PC-3 (cell line): ENCODE results near the gene TMIGD1. TPM values are rescaled to one million over a fixed set of nuclear protein-coding genes. Genes with fewer than 3 reads are reported as not detected.

ENCODE experiments used
- ATAC-seq: fragments of 200-7000 bp; cut with Tn5 transposase; 2 replicates; pipeline ENCODE4 v1.9.1; 2020; ENCODE audit warnings: mild to moderate bottlenecking, moderate library complexity
- BruUV-seq: library from RNA; stranded (reverse); fragments of 400-500 nt; replicated peaks from 2 replicates; lab custom pipeline; 2021; lab: Mats Ljungman, UMichigan
- CTCF ChIA-PET: fragments of 300-600 bp; sonication (Branson Sonifier 250); formaldehyde crosslinking; loops from one replicate; lab custom pipeline; 2022; ENCODE audit warnings: antibody characterized with exemption; lab: Charles Lee
- POLR2A ChIA-PET: fragments of 300-600 bp; sonication (Branson Sonifier 250); formaldehyde crosslinking; loops from one replicate; lab custom pipeline; 2022; ENCODE audit warnings: antibody characterized with exemption; ENCODE audit not compliant: unreplicated experiment; lab: Charles Lee
- DNase-seq: peaks from one replicate; pipeline ENCODE4 v3.0.0-alpha.2; 2015
- H2AFZ ChIP-seq: fragments of 300-600 bp; sonication (generic); 2 replicates; pipeline ENCODE4 v1.6.0; 2016; ENCODE audit warnings: antibody characterized with exemption, low read length
- H3F3A ChIP-seq: fragments of 300-600 bp; sonication (generic); one replicate; pipeline ENCODE4 v1.6.0; 2017; ENCODE audit warnings: antibody characterized with exemption, low read length, control low read depth, mild to moderate bottlenecking; ENCODE audit not compliant: unreplicated experiment
- H3K27ac ChIP-seq: fragments of 300-600 bp; sonication (generic); 2 replicates; pipeline ENCODE4 v1.5.1; 2016; ENCODE audit warnings: mild to moderate bottlenecking, low read length
- H3K27me3 ChIP-seq: fragments of 300-600 bp; sonication (generic); 2 replicates; pipeline ENCODE4 v1.6.1; 2016; ENCODE audit warnings: low read length, mixed read lengths
- H3K36me3 ChIP-seq: fragments of 300-600 bp; sonication (generic); 2 replicates; pipeline ENCODE4 v1.6.1; 2016; ENCODE audit warnings: low read depth, mixed run types, low read length, mixed read lengths
- H3K4me1 ChIP-seq: fragments of 300-600 bp; sonication (generic); 2 replicates; pipeline ENCODE4 v1.5.1; 2016; ENCODE audit warnings: low read length; ENCODE audit not compliant: insufficient read depth
- H3K4me2 ChIP-seq: fragments of 300-600 bp; sonication (generic); 2 replicates; pipeline ENCODE4 v1.6.0; 2016; ENCODE audit warnings: low read length
- H3K4me3 ChIP-seq: fragments of 300-600 bp; sonication (generic); 2 replicates; pipeline ENCODE4 v1.5.1; 2016; ENCODE audit warnings: mild to moderate bottlenecking, low read length, mixed read lengths
- H3K79me2 ChIP-seq: fragments of 300-600 bp; sonication (generic); 2 replicates; pipeline ENCODE4 v1.6.1; 2017; ENCODE audit warnings: low read length, mixed read lengths
- H3K9ac ChIP-seq: fragments of 300-600 bp; sonication (generic); 2 replicates; pipeline ENCODE4 v1.6.0; 2016; ENCODE audit warnings: mild to moderate bottlenecking, low read length
- H3K9me2 ChIP-seq: fragments of 300-600 bp; sonication (generic); replicated peaks from 2 replicates; pipeline ENCODE4 v1.6.1; 2016; ENCODE audit warnings: mixed run types, low read length, mixed read lengths
- H3K9me3 ChIP-seq: fragments of 300-600 bp; sonication (generic); 2 replicates; pipeline ENCODE4 v1.6.1; 2016; ENCODE audit warnings: low read length, mixed read lengths
- H4K20me1 ChIP-seq: fragments of 300-600 bp; sonication (generic); 2 replicates; pipeline ENCODE4 v1.6.1; 2016; ENCODE audit warnings: low read length, mixed read lengths
- CTCF ChIP-seq: fragments of 300-600 bp; sonication (generic); conservative IDR thresholded peaks from 2 replicates; pipeline ENCODE4 v1.5.1; 2017; ENCODE audit warnings: antibody characterized with exemption, low read depth, mild to moderate bottlenecking, low read length
- EZH2 ChIP-seq: fragments of 300-600 bp; sonication (generic); IDR thresholded peaks from one replicate; pipeline ENCODE4 v1.6.1; 2017; ENCODE audit warnings: antibody characterized with exemption, mild to moderate bottlenecking, low read length; ENCODE audit not compliant: unreplicated experiment
- EZH2phosphoT487 ChIP-seq: fragments of 300-600 bp; sonication (generic); IDR thresholded peaks from 2 replicates; pipeline ENCODE4 v1.6.1; 2018; ENCODE audit warnings: mild to moderate bottlenecking, antibody characterized with exemption, low read length, borderline replicate concordance
- intact Hi-C: fragments of 100-400 bp; cut with micrococcal nuclease; formaldehyde crosslinking; loops from 2 replicates; pipeline ENCODE4 v1.9.0; 2023
- total RNA-seq: library from RNA; depleted of rRNA; stranded (reverse); fragments of >200 nt; gene quantifications from 2 replicates; pipeline ENCODE4 v1.2.3, GENCODE V29; 2014

Gene TMIGD1
- total RNA-seq, 1 experiment from 2014 or later, result not detected

GRCh38 chr17:30290077-30290476 lies 43.8 kb downstream of the TMIGD1 start:
- ChIA-PET CTCF (no interaction called here), POLR2A (no interaction called here)
- no peak for ATAC-seq
- intact Hi-C loops, result no loop called here
- Histone ChIP-seq H2AFZ (no peak overlapping the region), H3K27ac (no peak overlapping the region), H3K27me3 (no peaks in the 10 kb centered on the region), H3K9me2 (no peaks in the 10 kb centered on the region), H3K36me3 (peaks cover 13% of the 10 kb centered on the region), H3K4me2 (peak overlapping the region; percentile 89), H3K9me3 (no peaks in the 10 kb centered on the region), H3K79me2 (peaks cover 25% of the 10 kb centered on the region), H3K4me1 (peaks cover 9% of the 10 kb centered on the region), H3K4me3 (peak overlapping the region; percentile 96), H3K9ac (no peak overlapping the region), H4K20me1 (no peaks in the 10 kb centered on the region), H3F3A (no peaks in the 10 kb centered on the region)
- TF ChIP-seq EZH2phosphoT487 (no peak), EZH2 (no peak), CTCF (no peak)
- no TSS peak for BruUV-seq
- no peak for DNase-seq

GRCh38 chr17:30279156-30279555 lies 54.7 kb downstream of the TMIGD1 start:
- H3K9me2 ChIP-seq, result no peaks in the 10 kb centered on the region
- no peak overlapping the region for H3K27ac ChIP-seq
- no peaks in the 10 kb centered on the region for H4K20me1 ChIP-seq
- DNase-seq, result no peak
- no peaks in the 10 kb centered on the region for H3K9me3 ChIP-seq
- intact Hi-C loops, result no loop called here
- no peak overlapping the region for H2AFZ ChIP-seq
- no peaks in the 10 kb centered on the region for H3K27me3 ChIP-seq
- no peaks in the 10 kb centered on the region for H3K4me1 ChIP-seq
- POLR2A ChIA-PET, result interaction anchor here (0.6 kb wide), 1 partner anchor 154 kb away, joined by 4 read pairs; no protein-coding TSS in a partner anchor
- no peak overlapping the region for H3K4me3 ChIP-seq
- peaks cover 2% of the 10 kb centered on the region; the same call in 1 of the 2 replicates for H3K36me3 ChIP-seq
- no peaks in the 10 kb centered on the region for H3K79me2 ChIP-seq
- no TSS peak for BruUV-seq
- CTCF ChIA-PET, result interaction anchor here (0.6 kb wide), 1 partner anchor 30 kb away, joined by 6 read pairs; no protein-coding TSS in a partner anchor
- no peaks in the 10 kb centered on the region for H3F3A ChIP-seq
- no peak for TF ChIP-seq EZH2
- TF ChIP-seq EZH2phosphoT487, result no peak
- no peak for TF ChIP-seq CTCF
- no peak overlapping the region for H3K9ac ChIP-seq
- no peak overlapping the region for H3K4me2 ChIP-seq
- ATAC-seq, result no peak

- CTCF ChIA-PET, result interaction anchor here (0.6 kb wide), 1 partner anchor 173 kb away, joined by 4 read pairs; no protein-coding TSS in a partner anchor
- no peak overlapping the region for H3K9ac ChIP-seq
- no peaks in the 10 kb centered on the region for H3K9me3 ChIP-seq
- BruUV-seq, result no TSS peak
- ATAC-seq, result no peak
- H3K27ac ChIP-seq, result no peak overlapping the region
- H2AFZ ChIP-seq, result no peak overlapping the region
- H3K36me3 ChIP-seq, result peaks cover 2% of the 10 kb centered on the region; the same call in 1 of the 2 replicates
- no peak overlapping the region for H3K4me2 ChIP-seq
- DNase-seq, result peak; percentile 9
- no peaks in the 10 kb centered on the region for H3K79me2 ChIP-seq
- intact Hi-C loops, result loop anchor here (1.0 kb wide), 1 partner anchor 174 kb away; no protein-coding TSS in a partner anchor
- H3F3A ChIP-seq, result no peaks in the 10 kb centered on the region
- H3K9me2 ChIP-seq, result no peaks in the 10 kb centered on the region
- no peaks in the 10 kb centered on the region for H4K20me1 ChIP-seq
- TF ChIP-seq CTCF (peak; percentile 44; the same call in 1 of the 2 replicates), EZH2phosphoT487 (no peak), EZH2 (no peak)
- POLR2A ChIA-PET, result no interaction called here
- H3K27me3 ChIP-seq, result no peaks in the 10 kb centered on the region
- H3K4me3 ChIP-seq, result no peak overlapping the region
- no peaks in the 10 kb centered on the region for H3K4me1 ChIP-seq
Measured at GRCh38 chr17:30278032-30278431, 55.8 kb downstream of the TMIGD1 start.
